SK-N-SH (cell line): ENCODE data around the gene DLG3.

ENCODE experiments used
- CTCF ChIP-seq: fragments of 200-600 bp; sonication (generic); IDR thresholded peaks from 2 replicates; pipeline ENCODE4 v1.6.1; 2017; ENCODE audit warnings: antibody characterized with exemption, mild to moderate bottlenecking, moderate library complexity
- EP300 ChIP-seq, 2 experiments: IDR thresholded peaks; 2 replicates each; pipeline versions ENCODE4 v1.4.0 to v1.6.1; 2012; ENCODE audit warnings: borderline replicate concordance in 1 of 2, low read depth in 1 of 2, low read length in 1 of 2
- RFX5 ChIP-seq: IDR thresholded peaks from 2 replicates; pipeline ENCODE4 v1.6.1; 2012; ENCODE audit warnings: mild to moderate bottlenecking, improper control_type of control experiment, low read length

GRCh38 chrX:70444326-70444945 lies at the start of gene DLG3:
- no peak for TF ChIP-seq RFX5
- 0 out of 2 replicates have a peak, but pooled peaks have one; percentile 8 for TF ChIP-seq CTCF
- no peak for TF ChIP-seq EP300 (IDR thresholded peaks at IDR 0.05; ENCODE audit: borderline replicate concordance in 1 of 2, low read depth in 1 of 2, low read length in 1 of 2)
